Neural progenitor cell (in vitro differentiated cells): ENCODE measurements around the gene ZNF581. TPM values are rescaled to one million over a fixed set of nuclear protein-coding genes. Genes with fewer than 3 reads are reported as not detected.

ENCODE experiments used
- DNase-seq: peaks from one replicate; pipeline ENCODE4 v3.0.0-alpha.2; 2016; ENCODE audit warnings: low spot score
- H2AFZ ChIP-seq: fragments of 200-600 bp; sonication (generic); replicated peaks from 2 replicates; pipeline ENCODE4 v1.6.1; 2016; ENCODE audit warnings: antibody characterized with exemption
- H3F3A ChIP-seq: fragments of 200-600 bp; sonication (generic); 2 replicates; pipeline ENCODE4 v1.6.1; 2016; ENCODE audit warnings: antibody characterized with exemption, low read depth
- H3K27ac ChIP-seq: fragments of 200-600 bp; sonication (generic); 2 replicates; pipeline ENCODE4 v1.5.1; 2016; ENCODE audit warnings: mild to moderate bottlenecking
- H3K27me3 ChIP-seq: fragments of 200-600 bp; sonication (generic); 2 replicates; pipeline ENCODE4 v1.6.1; 2016; ENCODE audit warnings: mild to moderate bottlenecking, moderate library complexity
- H3K36me3 ChIP-seq: fragments of 200-600 bp; sonication (generic); 2 replicates; pipeline ENCODE4 v1.5.1; 2016
- H3K4me1 ChIP-seq: fragments of 200-600 bp; sonication (generic); 2 replicates; pipeline ENCODE4 v1.6.1; 2016; ENCODE audit warnings: mixed run types
- H3K4me2 ChIP-seq: fragments of 200-600 bp; sonication (generic); 2 replicates; pipeline ENCODE4 v1.6.1; 2016
- H3K4me3 ChIP-seq: fragments of 200-600 bp; sonication (generic); 2 replicates; pipeline ENCODE4 v1.5.1; 2016
- H3K79me2 ChIP-seq: fragments of 200-600 bp; sonication (generic); 2 replicates; pipeline ENCODE4 v1.6.1; 2016; ENCODE audit warnings: low read depth
- H3K9ac ChIP-seq: fragments of 200-600 bp; sonication (generic); 2 replicates; pipeline ENCODE4 v1.6.1; 2016
- H3K9me3 ChIP-seq: fragments of 200-600 bp; sonication (generic); 2 replicates; pipeline ENCODE4 v1.5.1; 2016; ENCODE audit warnings: low read depth
- H4K20me1 ChIP-seq: fragments of 200-600 bp; sonication (generic); 2 replicates; pipeline ENCODE4 v1.6.1; 2016; ENCODE audit warnings: low read depth
- H3K27ac Mint-ChIP-seq: 3 replicates; pipeline ENCODE4 v1.8.0; 2021; ENCODE audit warnings: mixed read lengths
- H3K27me3 Mint-ChIP-seq: 2 replicates; pipeline ENCODE4 v1.8.0; 2022; ENCODE audit warnings: low read depth, mild to moderate bottlenecking, inconsistent platforms, moderate library complexity, mixed read lengths; ENCODE audit not compliant: insufficient read depth
- H3K36me3 Mint-ChIP-seq: 3 replicates; pipeline ENCODE4 v1.8.0; 2021; ENCODE audit warnings: mixed read lengths
- H3K4me1 Mint-ChIP-seq: 3 replicates; pipeline ENCODE4 v1.8.0; 2021; ENCODE audit warnings: mixed read lengths
- H3K4me3 Mint-ChIP-seq: 3 replicates; pipeline ENCODE4 v1.8.0; 2021; ENCODE audit warnings: mild to moderate bottlenecking, moderate library complexity, mixed read lengths
- H3K9me3 Mint-ChIP-seq: 3 replicates; pipeline ENCODE4 v1.8.0; 2020; ENCODE audit warnings: mixed read lengths
- EZH2 ChIP-seq: fragments of 200-600 bp; sonication (generic); IDR thresholded peaks from 2 replicates; pipeline ENCODE4 v1.6.1; 2017; ENCODE audit warnings: antibody characterized with exemption, mild to moderate bottlenecking, moderate library complexity
- EZH2phosphoT487 ChIP-seq: fragments of 200-600 bp; sonication (generic); IDR thresholded peaks from 2 replicates; pipeline ENCODE4 v1.6.1; 2017; ENCODE audit warnings: antibody characterized with exemption
- total RNA-seq: library from RNA; depleted of rRNA; stranded (reverse); fragments of >200 nt; gene quantifications from 2 replicates; pipeline ENCODE4 v1.2.3, GENCODE V29; 2015; ENCODE audit warnings: low replicate concordance
- TF ChIP-seq, protein P1 (sequence below): fragments of 200-600 bp; sonication (generic); IDR thresholded peaks from 2 replicates; pipeline ENCODE4 v1.5.1; 2017; ENCODE audit warnings: antibody characterized with exemption, mild to moderate bottlenecking

ZNF581 gene
- total RNA-seq, 1 donor from 2014 or later = 12.2 TPM

DNA sequence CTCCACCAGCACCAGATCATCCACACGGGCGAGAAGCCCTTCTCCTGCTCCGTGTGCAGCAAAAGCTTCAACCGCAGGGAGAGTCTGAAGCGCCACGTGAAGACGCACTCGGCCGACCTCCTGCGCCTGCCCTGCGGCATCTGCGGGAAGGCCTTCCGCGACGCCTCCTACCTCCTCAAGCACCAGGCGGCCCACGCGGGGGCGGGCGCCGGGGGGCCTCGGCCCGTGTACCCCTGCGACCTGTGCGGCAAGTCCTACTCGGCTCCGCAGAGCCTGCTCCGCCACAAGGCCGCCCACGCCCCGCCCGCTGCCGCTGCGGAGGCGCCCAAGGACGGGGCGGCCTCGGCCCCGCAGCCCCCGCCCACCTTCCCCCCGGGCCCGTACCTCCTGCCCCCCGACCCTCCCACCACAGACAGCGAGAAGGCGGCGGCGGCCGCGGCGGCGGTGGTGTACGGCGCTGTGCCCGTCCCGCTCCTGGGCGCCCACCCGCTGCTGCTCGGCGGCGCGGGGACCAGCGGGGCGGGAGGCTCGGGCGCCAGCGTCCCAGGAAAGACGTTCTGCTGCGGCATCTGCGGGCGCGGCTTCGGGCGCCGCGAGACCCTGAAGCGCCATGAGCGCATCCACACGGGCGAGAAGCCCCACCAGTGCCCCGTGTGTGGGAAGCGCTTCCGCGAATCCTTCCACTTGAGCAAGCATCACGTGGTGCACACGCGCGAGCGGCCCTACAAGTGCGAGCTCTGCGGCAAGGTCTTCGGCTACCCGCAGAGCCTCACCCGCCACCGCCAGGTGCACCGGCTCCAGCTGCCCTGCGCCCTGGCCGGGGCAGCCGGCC lies 28.5 kb upstream of the ZNF581 start:
- Histone ChIP-seq H3F3A (peaks cover 5% of the 10 kb centered on the region), H3K4me1 (no peaks in the 10 kb centered on the region), H3K27ac (no peak overlapping the region), H2AFZ (no peak overlapping the region), H3K9me3 (no peaks in the 10 kb centered on the region), H3K9ac (no peak overlapping the region), H3K27me3 (no peaks in the 10 kb centered on the region), H4K20me1 (peaks cover 32% of the 10 kb centered on the region), H3K79me2 (peaks cover 11% of the 10 kb centered on the region), H3K4me2 (no peak overlapping the region), H3K4me3 (no peak overlapping the region), H3K36me3 (no peaks in the 10 kb centered on the region)
- H3K27me3 Mint-ChIP-seq = peaks cover 6% of the 10 kb centered on the region
- no peaks in the 10 kb centered on the region for H3K9me3 Mint-ChIP-seq
- no peak for TF ChIP-seq EZH2
- TF ChIP-seq EZH2phosphoT487 = no peak
- TF ChIP-seq, protein P1, sequence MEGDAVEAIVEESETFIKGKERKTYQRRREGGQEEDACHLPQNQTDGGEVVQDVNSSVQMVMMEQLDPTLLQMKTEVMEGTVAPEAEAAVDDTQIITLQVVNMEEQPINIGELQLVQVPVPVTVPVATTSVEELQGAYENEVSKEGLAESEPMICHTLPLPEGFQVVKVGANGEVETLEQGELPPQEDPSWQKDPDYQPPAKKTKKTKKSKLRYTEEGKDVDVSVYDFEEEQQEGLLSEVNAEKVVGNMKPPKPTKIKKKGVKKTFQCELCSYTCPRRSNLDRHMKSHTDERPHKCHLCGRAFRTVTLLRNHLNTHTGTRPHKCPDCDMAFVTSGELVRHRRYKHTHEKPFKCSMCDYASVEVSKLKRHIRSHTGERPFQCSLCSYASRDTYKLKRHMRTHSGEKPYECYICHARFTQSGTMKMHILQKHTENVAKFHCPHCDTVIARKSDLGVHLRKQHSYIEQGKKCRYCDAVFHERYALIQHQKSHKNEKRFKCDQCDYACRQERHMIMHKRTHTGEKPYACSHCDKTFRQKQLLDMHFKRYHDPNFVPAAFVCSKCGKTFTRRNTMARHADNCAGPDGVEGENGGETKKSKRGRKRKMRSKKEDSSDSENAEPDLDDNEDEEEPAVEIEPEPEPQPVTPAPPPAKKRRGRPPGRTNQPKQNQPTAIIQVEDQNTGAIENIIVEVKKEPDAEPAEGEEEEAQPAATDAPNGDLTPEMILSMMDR = no peak
- no peak for DNase-seq
- no peak overlapping the region for H3K4me3 Mint-ChIP-seq
- peaks cover 19% of the 10 kb centered on the region for H3K36me3 Mint-ChIP-seq
- H3K4me1 Mint-ChIP-seq = peaks cover 17% of the 10 kb centered on the region
- no peak overlapping the region for H3K27ac Mint-ChIP-seq

DNA sequence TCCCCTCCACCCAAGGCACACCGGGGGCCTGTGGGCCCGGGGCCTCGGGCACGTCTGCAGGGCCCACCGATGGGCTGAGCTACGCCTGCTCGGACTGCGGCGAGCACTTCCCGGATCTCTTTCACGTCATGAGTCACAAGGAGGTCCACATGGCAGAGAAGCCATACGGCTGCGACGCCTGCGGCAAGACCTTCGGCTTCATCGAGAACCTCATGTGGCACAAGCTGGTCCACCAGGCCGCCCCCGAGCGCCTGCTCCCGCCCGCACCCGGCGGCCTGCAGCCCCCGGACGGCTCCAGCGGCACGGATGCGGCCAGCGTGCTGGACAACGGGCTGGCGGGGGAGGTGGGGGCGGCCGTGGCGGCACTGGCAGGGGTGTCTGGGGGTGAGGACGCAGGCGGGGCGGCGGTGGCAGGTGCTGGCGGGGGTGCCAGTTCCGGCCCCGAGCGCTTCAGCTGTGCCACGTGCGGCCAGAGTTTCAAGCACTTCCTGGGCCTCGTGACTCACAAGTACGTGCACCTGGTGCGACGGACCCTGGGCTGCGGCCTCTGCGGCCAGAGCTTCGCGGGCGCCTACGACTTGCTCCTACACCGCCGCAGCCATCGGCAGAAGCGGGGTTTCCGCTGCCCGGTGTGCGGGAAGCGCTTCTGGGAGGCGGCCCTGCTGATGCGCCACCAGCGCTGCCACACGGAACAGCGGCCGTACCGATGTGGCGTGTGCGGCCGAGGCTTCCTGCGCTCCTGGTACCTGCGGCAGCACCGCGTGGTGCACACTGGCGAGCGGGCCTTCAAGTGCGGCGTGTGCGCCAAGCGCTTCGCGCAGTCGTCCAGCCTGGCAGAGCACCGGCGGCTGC lies 27.7 kb upstream of the ZNF581 start:
- Histone ChIP-seq H3K36me3 (no peaks in the 10 kb centered on the region), H3K27ac (no peak overlapping the region), H2AFZ (no peak overlapping the region), H3K9ac (no peak overlapping the region), H3K9me3 (no peaks in the 10 kb centered on the region), H4K20me1 (peaks cover 24% of the 10 kb centered on the region), H3K79me2 (peaks cover 2% of the 10 kb centered on the region), H3K4me3 (no peak overlapping the region), H3K4me2 (no peak overlapping the region), H3K27me3 (no peaks in the 10 kb centered on the region), H3K4me1 (no peaks in the 10 kb centered on the region), H3F3A (peaks cover 5% of the 10 kb centered on the region)
- Mint-ChIP-seq H3K27ac (no peak overlapping the region), H3K4me3 (no peak overlapping the region), H3K9me3 (no peaks in the 10 kb centered on the region), H3K4me1 (peaks cover 15% of the 10 kb centered on the region), H3K27me3 (peaks cover 6% of the 10 kb centered on the region), H3K36me3 (peaks cover 24% of the 10 kb centered on the region)
- TF ChIP-seq EZH2 = no peak
- no peak for TF ChIP-seq EZH2phosphoT487
- TF ChIP-seq, protein P1 = no peak
- no peak for DNase-seq

DNA sequence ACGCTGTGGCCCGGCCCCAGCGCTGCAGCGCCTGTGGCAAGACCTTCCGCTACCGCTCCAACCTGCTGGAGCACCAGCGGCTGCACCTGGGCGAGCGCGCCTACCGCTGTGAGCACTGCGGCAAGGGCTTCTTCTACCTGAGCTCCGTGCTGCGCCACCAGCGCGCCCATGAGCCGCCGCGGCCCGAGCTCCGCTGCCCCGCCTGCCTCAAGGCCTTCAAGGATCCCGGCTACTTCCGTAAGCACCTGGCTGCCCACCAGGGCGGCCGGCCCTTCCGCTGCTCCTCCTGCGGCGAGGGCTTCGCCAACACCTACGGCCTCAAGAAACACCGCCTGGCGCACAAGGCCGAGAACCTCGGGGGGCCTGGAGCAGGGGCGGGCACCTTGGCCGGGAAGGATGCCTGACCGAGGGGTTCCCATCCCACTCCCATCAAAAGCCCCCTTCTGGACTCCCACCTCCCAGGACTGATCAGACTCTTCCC lies 27.0 kb upstream of the ZNF581 start:
- no peak overlapping the region for H3K9ac ChIP-seq
- Mint-ChIP-seq H3K9me3 (no peaks in the 10 kb centered on the region), H3K36me3 (peaks cover 25% of the 10 kb centered on the region), H3K4me3 (no peak overlapping the region), H3K27ac (no peak overlapping the region), H3K4me1 (peaks cover 11% of the 10 kb centered on the region), H3K27me3 (peaks cover 6% of the 10 kb centered on the region)
- H4K20me1 ChIP-seq = peaks cover 17% of the 10 kb centered on the region
- H3F3A ChIP-seq = peaks cover 5% of the 10 kb centered on the region
- H3K4me3 ChIP-seq = no peak overlapping the region
- H3K4me2 ChIP-seq = no peak overlapping the region
- TF ChIP-seq EZH2 (no peak), EZH2phosphoT487 (no peak)
- TF ChIP-seq, protein P1 = no peak
- no peaks in the 10 kb centered on the region for H3K4me1 ChIP-seq
- no peak overlapping the region for H3K27ac ChIP-seq
- no peaks in the 10 kb centered on the region for H3K36me3 ChIP-seq
- no peak overlapping the region for H2AFZ ChIP-seq
- no peak for DNase-seq
- H3K9me3 ChIP-seq = no peaks in the 10 kb centered on the region
- H3K79me2 ChIP-seq = no peaks in the 10 kb centered on the region
- no peaks in the 10 kb centered on the region for H3K27me3 ChIP-seq
